ENCODE data around the gene MAGI2. TPM values are rescaled to one million over a fixed set of nuclear protein-coding genes. Genes with fewer than 3 reads are reported as not detected.

MAGI2 gene
- total RNA-seq, 2 experiments from 2014 or later: 0.03 to 0.17 TPM

GRCh38 chr7:78967046-78967445 lies 486.4 kb downstream of the MAGI2 start:
- Histone ChIP-seq H3K9me3 (ENCODE audit: low read length) (no peaks in the 10 kb centered on the region), H2AFZ (ENCODE audit: low read length) (no peak overlapping the region), H3K4me1 (ENCODE audit: insufficient read depth, low read length, poor library complexity, severe bottlenecking) (no peaks in the 10 kb centered on the region), H4K20me1 (ENCODE audit: insufficient read depth, low read length) (no peaks in the 10 kb centered on the region), H3K27ac (ENCODE audit: low read depth, low read length, poor library complexity, severe bottlenecking) (no peak overlapping the region), H3K4me3 (ENCODE audit: low read depth, low read length, poor library complexity, severe bottlenecking) (no peak overlapping the region), H3K79me2 (ENCODE audit: insufficient read depth, low read depth, low read length) (no peaks in the 10 kb centered on the region), H3K4me2 (ENCODE audit: low read length) (no peak overlapping the region), H3K36me3 (ENCODE audit: insufficient read depth, low read length) (no peaks in the 10 kb centered on the region), H3K9me2 (ENCODE audit: insufficient read depth, low read length) (no peaks in the 10 kb centered on the region)
- ChIA-PET CTCF (ENCODE audit: unreplicated experiment) (no interaction called here), POLR2A (interaction anchor here (0.7 kb wide), 1 partner anchor 10 kb away, joined by 3 read pairs; no protein-coding TSS in a partner anchor)
- intact Hi-C loops (cut with micrococcal nuclease; ENCODE audit: unreplicated experiment): no loop called here
- no peak for TF ChIP-seq EZH2phosphoT487 (IDR thresholded peaks at IDR 0.05; ENCODE audit: borderline replicate concordance, low read depth, low read length)
- DNase-seq (ENCODE audit: low spot score): no peak
- BruUV-seq (replicated peaks): no TSS peak

GRCh38 chr7:78959477-78959876 lies 494.0 kb downstream of the MAGI2 start:
- TF ChIP-seq CTCF (conservative IDR thresholded peaks at IDR 0.05; ENCODE audit: low read length) (no peak), EZH2phosphoT487 (IDR thresholded peaks at IDR 0.05; ENCODE audit: borderline replicate concordance, low read depth, low read length) (no peak)
- ChIA-PET CTCF (ENCODE audit: unreplicated experiment) (no interaction called here), POLR2A (interaction anchor here (0.7 kb wide), 1 partner anchor 291 kb away, joined by 3 read pairs; no protein-coding TSS in a partner anchor)
- Histone ChIP-seq H3K9me3 (ENCODE audit: low read length) (no peaks in the 10 kb centered on the region), H3K27ac (ENCODE audit: low read depth, low read length, poor library complexity, severe bottlenecking) (no peak overlapping the region), H3K36me3 (ENCODE audit: insufficient read depth, low read length) (no peaks in the 10 kb centered on the region), H3K4me1 (ENCODE audit: insufficient read depth, low read length, poor library complexity, severe bottlenecking) (no peaks in the 10 kb centered on the region), H4K20me1 (ENCODE audit: insufficient read depth, low read length) (no peaks in the 10 kb centered on the region), H3K79me2 (ENCODE audit: insufficient read depth, low read depth, low read length) (no peaks in the 10 kb centered on the region), H3K4me2 (ENCODE audit: low read length) (no peak overlapping the region), H3K4me3 (ENCODE audit: low read depth, low read length, poor library complexity, severe bottlenecking) (no peak overlapping the region), H3K9me2 (ENCODE audit: insufficient read depth, low read length) (no peaks in the 10 kb centered on the region), H2AFZ (ENCODE audit: low read length) (no peak overlapping the region)
- intact Hi-C loops (cut with micrococcal nuclease; ENCODE audit: unreplicated experiment): no loop called here
- no peak for DNase-seq (ENCODE audit: low spot score)
- BruUV-seq (replicated peaks): no TSS peak

GRCh38 chr7:78955329-78955728 lies 498.1 kb downstream of the MAGI2 start:
- Histone ChIP-seq H3K4me1 (ENCODE audit: insufficient read depth, low read length, poor library complexity, severe bottlenecking) (no peaks in the 10 kb centered on the region), H3K4me2 (ENCODE audit: low read length) (no peak overlapping the region), H4K20me1 (ENCODE audit: insufficient read depth, low read length) (no peaks in the 10 kb centered on the region), H3K79me2 (ENCODE audit: insufficient read depth, low read depth, low read length) (no peaks in the 10 kb centered on the region), H3K36me3 (ENCODE audit: insufficient read depth, low read length) (no peaks in the 10 kb centered on the region), H3K27ac (ENCODE audit: low read depth, low read length, poor library complexity, severe bottlenecking) (no peak overlapping the region), H3K9me3 (ENCODE audit: low read length) (no peaks in the 10 kb centered on the region), H2AFZ (ENCODE audit: low read length) (no peak overlapping the region), H3K9me2 (ENCODE audit: insufficient read depth, low read length) (no peaks in the 10 kb centered on the region), H3K4me3 (ENCODE audit: low read depth, low read length, poor library complexity, severe bottlenecking) (no peak overlapping the region)
- no TSS peak for BruUV-seq (replicated peaks)
- TF ChIP-seq CTCF (conservative IDR thresholded peaks at IDR 0.05; ENCODE audit: low read length) (no peak), EZH2phosphoT487 (IDR thresholded peaks at IDR 0.05; ENCODE audit: borderline replicate concordance, low read depth, low read length) (no peak)
- intact Hi-C loops (cut with micrococcal nuclease; ENCODE audit: unreplicated experiment): no loop called here
- CTCF ChIA-PET (ENCODE audit: unreplicated experiment): no interaction called here
- POLR2A ChIA-PET: no interaction called here
- DNase-seq (ENCODE audit: low spot score): no peak
